ENCODE results near the gene GAL3ST1. TPM values are rescaled to one million over a fixed set of nuclear protein-coding genes. Genes with fewer than 3 reads are reported as not detected.

Gene GAL3ST1
- polyA plus RNA-seq, 1 donor (not counting 4 experiments of a cell fraction or from before 2014, with no cell fraction given): not detected

DNA sequence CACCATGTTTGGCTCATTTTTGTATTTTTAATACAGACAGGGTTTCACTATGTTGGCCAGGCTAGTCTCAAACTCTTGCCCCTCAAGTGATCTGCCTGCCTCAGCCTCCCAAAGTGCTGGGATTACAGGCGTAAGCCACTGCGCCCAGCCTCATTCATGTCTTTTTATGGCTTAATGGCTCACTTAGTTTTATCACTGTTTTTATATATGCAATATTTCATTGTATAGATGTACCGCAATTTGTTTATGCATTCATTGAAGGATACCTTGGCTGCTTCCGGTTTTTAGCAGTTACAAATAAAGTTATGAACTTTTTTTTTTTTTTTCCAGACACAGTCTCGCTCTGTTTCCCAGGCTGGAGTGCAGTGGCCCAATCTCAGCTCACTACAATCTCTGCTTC, 27.0 kb upstream of the GAL3ST1 start:
- Histone ChIP-seq H3K27ac (ENCODE audit: control insufficient read depth, insufficient read depth, low read length) (no peak overlapping the region), H3K27me3 (ENCODE audit: control insufficient read depth, extremely low read depth, insufficient read depth, low read length) (no peaks in the 10 kb centered on the region), H3K79me2 (ENCODE audit: control insufficient read depth, insufficient read depth, low read length) (no peaks in the 10 kb centered on the region), H3K4me2 (ENCODE audit: control insufficient read depth, extremely low read depth, insufficient read depth, low read depth, low read length) (no peak overlapping the region), H3K9ac (ENCODE audit: control insufficient read depth, extremely low read depth, insufficient read depth, low read length) (no peak overlapping the region), H3K9me1 (ENCODE audit: control insufficient read depth, extremely low read depth, insufficient read depth, low read length) (no peaks in the 10 kb centered on the region), H2AFZ (ENCODE audit: control insufficient read depth, low read length) (no peak overlapping the region), H3K4me3 (ENCODE audit: control insufficient read depth in 2 of 3, extremely low read depth in 1 of 3, insufficient read depth in 2 of 3, low read depth in 1 of 3, low read length in 3 of 3) (no peak overlapping the region), H3K4me1 (ENCODE audit: control insufficient read depth, extremely low read depth, insufficient read depth, low read length) (peaks cover 8% of the 10 kb centered on the region), H3K36me3 (ENCODE audit: control insufficient read depth in 2 of 2, extremely low read depth in 1 of 2, insufficient read depth in 2 of 2, low read length in 2 of 2) (no peaks in the 10 kb centered on the region), H3K9me3 (ENCODE audit: control insufficient read depth, low read depth, low read length) (no peaks in the 10 kb centered on the region), H4K20me1 (ENCODE audit: control insufficient read depth, extremely low read depth, insufficient read depth, low read length) (no peaks in the 10 kb centered on the region)
- no peak for FAIRE-seq
- TF ChIP-seq, protein P1, sequence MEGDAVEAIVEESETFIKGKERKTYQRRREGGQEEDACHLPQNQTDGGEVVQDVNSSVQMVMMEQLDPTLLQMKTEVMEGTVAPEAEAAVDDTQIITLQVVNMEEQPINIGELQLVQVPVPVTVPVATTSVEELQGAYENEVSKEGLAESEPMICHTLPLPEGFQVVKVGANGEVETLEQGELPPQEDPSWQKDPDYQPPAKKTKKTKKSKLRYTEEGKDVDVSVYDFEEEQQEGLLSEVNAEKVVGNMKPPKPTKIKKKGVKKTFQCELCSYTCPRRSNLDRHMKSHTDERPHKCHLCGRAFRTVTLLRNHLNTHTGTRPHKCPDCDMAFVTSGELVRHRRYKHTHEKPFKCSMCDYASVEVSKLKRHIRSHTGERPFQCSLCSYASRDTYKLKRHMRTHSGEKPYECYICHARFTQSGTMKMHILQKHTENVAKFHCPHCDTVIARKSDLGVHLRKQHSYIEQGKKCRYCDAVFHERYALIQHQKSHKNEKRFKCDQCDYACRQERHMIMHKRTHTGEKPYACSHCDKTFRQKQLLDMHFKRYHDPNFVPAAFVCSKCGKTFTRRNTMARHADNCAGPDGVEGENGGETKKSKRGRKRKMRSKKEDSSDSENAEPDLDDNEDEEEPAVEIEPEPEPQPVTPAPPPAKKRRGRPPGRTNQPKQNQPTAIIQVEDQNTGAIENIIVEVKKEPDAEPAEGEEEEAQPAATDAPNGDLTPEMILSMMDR (optimal IDR thresholded peaks at IDR 0.05 in 1 of 3, IDR thresholded peaks at IDR 0.05 in 1 of 3, conservative IDR thresholded peaks at IDR 0.05 in 1 of 3; ENCODE audit: extremely low read depth in 1 of 3, insufficient read depth in 2 of 3, low read length in 3 of 3): no peak
- TF ChIP-seq EZH2 (IDR thresholded peaks at IDR 0.05; ENCODE audit: low read length): no peak
- DNase-seq (ENCODE audit: low read depth, low spot score): no peak
- dilution Hi-C loops (cut with MboI; ENCODE audit: extremely low pct_ligation_motif_present, low sequenced_read_pairs): no loop called here

DNA sequence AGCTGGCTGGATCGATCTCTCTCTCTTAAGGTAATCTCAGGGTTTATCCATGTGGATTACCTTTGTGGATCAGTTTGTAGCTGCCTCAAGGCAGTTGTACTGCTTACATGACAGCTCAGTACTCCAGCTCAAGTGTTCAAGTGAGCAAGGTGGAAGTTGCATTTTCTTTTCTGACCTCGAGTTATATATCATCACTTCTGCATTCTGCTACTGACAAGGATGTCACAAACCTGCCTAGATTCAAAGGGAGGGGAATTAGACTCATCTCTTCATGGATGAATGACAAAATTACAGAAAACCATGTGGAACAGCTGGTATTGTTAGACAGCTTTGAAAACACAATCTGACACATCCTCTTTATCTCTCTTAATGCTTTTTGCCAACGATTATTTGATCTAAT, 26.5 kb upstream of the GAL3ST1 start:
- dilution Hi-C loops (cut with MboI; ENCODE audit: extremely low pct_ligation_motif_present, low sequenced_read_pairs): no loop called here
- no peaks in the 10 kb centered on the region for H3K9me3 ChIP-seq (ENCODE audit: control insufficient read depth, low read depth, low read length)
- H3K27ac ChIP-seq (ENCODE audit: control insufficient read depth, insufficient read depth, low read length): no peak overlapping the region
- FAIRE-seq (no peak), DNase-seq (ENCODE audit: low read depth, low spot score) (no peak)
- peaks cover 4% of the 10 kb centered on the region for H3K4me1 ChIP-seq (ENCODE audit: control insufficient read depth, extremely low read depth, insufficient read depth, low read length)
- H3K4me2 ChIP-seq (ENCODE audit: control insufficient read depth, extremely low read depth, insufficient read depth, low read depth, low read length): no peak overlapping the region
- no peaks in the 10 kb centered on the region for H4K20me1 ChIP-seq (ENCODE audit: control insufficient read depth, extremely low read depth, insufficient read depth, low read length)
- H3K9me1 ChIP-seq (ENCODE audit: control insufficient read depth, extremely low read depth, insufficient read depth, low read length): no peaks in the 10 kb centered on the region
- H3K36me3 ChIP-seq (ENCODE audit: control insufficient read depth in 2 of 2, extremely low read depth in 1 of 2, insufficient read depth in 2 of 2, low read length in 2 of 2): no peaks in the 10 kb centered on the region
- no peaks in the 10 kb centered on the region for H3K79me2 ChIP-seq (ENCODE audit: control insufficient read depth, insufficient read depth, low read length)
- no peaks in the 10 kb centered on the region for H3K27me3 ChIP-seq (ENCODE audit: control insufficient read depth, extremely low read depth, insufficient read depth, low read length)
- no peak overlapping the region for H3K4me3 ChIP-seq (ENCODE audit: control insufficient read depth in 2 of 3, extremely low read depth in 1 of 3, insufficient read depth in 2 of 3, low read depth in 1 of 3, low read length in 3 of 3)
- TF ChIP-seq EZH2 (IDR thresholded peaks at IDR 0.05; ENCODE audit: low read length): no peak
- TF ChIP-seq, protein P1 (optimal IDR thresholded peaks at IDR 0.05 in 1 of 3, IDR thresholded peaks at IDR 0.05 in 1 of 3, conservative IDR thresholded peaks at IDR 0.05 in 1 of 3; ENCODE audit: extremely low read depth in 1 of 3, insufficient read depth in 2 of 3, low read length in 3 of 3): no peak
- H2AFZ ChIP-seq (ENCODE audit: control insufficient read depth, low read length): no peak overlapping the region
- H3K9ac ChIP-seq (ENCODE audit: control insufficient read depth, extremely low read depth, insufficient read depth, low read length): no peak overlapping the region

All from keratinocyte (primary cell).